Measurements from ENCODE around the gene FAM3A. TPM values are rescaled to one million over a fixed set of nuclear protein-coding genes. Genes with fewer than 3 reads are reported as not detected.

Gene FAM3A
- total and polyA plus RNA-seq, 2 of the 8 experiments (the other 6 are each of a cell fraction or from before 2014, with no cell fraction given): 16.2 to 18.6 TPM

GRCh38 chrX:154466907-154467306, 49.1 kb downstream of the FAM3A start:
- peaks cover 0 to 37% (median 7%) of the 10 kb centered on the region in 4 experiments; a peak in 6 of 8 replicates for H3K36me3 ChIP-seq (ENCODE audit: control insufficient read depth in 2 of 4, insufficient read depth in 4 of 4, low read length in 3 of 4)
- no peak for TF ChIP-seq BCL11A (IDR thresholded peaks at IDR 0.05; ENCODE audit: low read depth in 2 of 2, low read length in 2 of 2)
- no peak for TF ChIP-seq RAD21 (IDR thresholded peaks at IDR 0.05 in 1 of 2, conservative IDR thresholded peaks at IDR 0.05 in 1 of 2; ENCODE audit: low read depth in 2 of 2, low read length in 2 of 2)
- TF ChIP-seq KDM4A (IDR thresholded peaks at IDR 0.05; ENCODE audit: low read depth, low read length, severe bottlenecking): no peak
- TF ChIP-seq RFX5 (IDR thresholded peaks at IDR 0.05; ENCODE audit: borderline replicate concordance, low read depth, low read length): no peak
- TF ChIP-seq TBP (IDR thresholded peaks at IDR 0.05; ENCODE audit: low read depth, low read length): no peak
- TF ChIP-seq KDM5A (IDR thresholded peaks at IDR 0.05; ENCODE audit: low read length): no peak
- no peak for TF ChIP-seq CTBP2 (IDR thresholded peaks at IDR 0.05; ENCODE audit: borderline replicate concordance, insufficient read depth, insufficient read length, low read length)
- no peak overlapping the region for H2BK20ac ChIP-seq (ENCODE audit: low read length)
- H2AK5ac ChIP-seq (ENCODE audit: low read depth, low read length): no peak overlapping the region
- no peaks in the 10 kb centered on the region for H3K27me3 ChIP-seq (replicated peaks in 1 of 4; ENCODE audit: control insufficient read depth in 3 of 4, extremely low read depth in 1 of 4, insufficient read depth in 3 of 4, low read length in 3 of 4)
- no peak overlapping the region for H3K27ac ChIP-seq (ENCODE audit: low read depth, low read length)
- no peaks in the 10 kb centered on the region for H3K79me2 ChIP-seq (ENCODE audit: control insufficient read depth in 1 of 2, insufficient read depth in 2 of 2, low read length in 2 of 2)
- no peak overlapping the region for H4K91ac ChIP-seq (replicated peaks; ENCODE audit: insufficient read length, low read length)
- no peak overlapping the region for H3K4me3 ChIP-seq (ENCODE audit: extremely low read depth in 1 of 4, insufficient read depth in 2 of 4, low read depth in 3 of 4, low read length in 4 of 4)
- H3K9me3 ChIP-seq (ENCODE audit: insufficient read depth in 2 of 2, low read depth in 1 of 2, low read length in 1 of 2): no peaks in the 10 kb centered on the region
- no peak overlapping the region for H3K56ac ChIP-seq (replicated peaks; ENCODE audit: insufficient read length, low read depth, low read length)
- FAIRE-seq (no peak), DNase-seq (ENCODE audit: low read depth in 1 of 2, low spot score in 2 of 2) (no peak)
- no peaks in the 10 kb centered on the region for H3K23me2 ChIP-seq (ENCODE audit: low read depth, low read length)
- H4K20me1 ChIP-seq (replicated peaks in 1 of 2; ENCODE audit: control insufficient read depth in 1 of 2, insufficient read depth in 2 of 2, low read length in 2 of 2): no peaks in the 10 kb centered on the region
- no peak overlapping the region for H4K8ac ChIP-seq (ENCODE audit: extremely low read depth, insufficient read depth, low read length)
- POLR2A ChIA-PET (ENCODE audit: partially characterized antibody): interaction anchor here (1.3 kb wide), 1 partner anchor 101 kb away, joined by 3 read pairs; no protein-coding TSS in a partner anchor
- no CpG with 5 or more reads among the region's 15 CpGs for WGBS, 2 experiments (ENCODE audit: extremely low coverage in 1 of 2, insufficient coverage in 1 of 2, insufficient read length in 1 of 2, insufficient replicate concordance in 2 of 2, low coverage in 1 of 2, low lambda C conversion rate in 2 of 2, missing lambda C conversion rate in 1 of 2)
- H3K4me2 ChIP-seq (ENCODE audit: insufficient read depth in 1 of 2, low read depth in 2 of 2, low read length in 2 of 2): no peak overlapping the region
- no peaks in the 10 kb centered on the region for H3K4me1 ChIP-seq (replicated peaks in 1 of 4; ENCODE audit: control insufficient read depth in 3 of 4, insufficient read depth in 4 of 4, low read length in 3 of 4)
- no peak overlapping the region for H3K4ac ChIP-seq (replicated peaks; ENCODE audit: insufficient read length, low read depth, low read length)
- H2BK15ac ChIP-seq (ENCODE audit: low read length): no peak overlapping the region
- no peak overlapping the region for H2AFZ ChIP-seq (ENCODE audit: low read length)
- no peak overlapping the region for H2BK120ac ChIP-seq (replicated peaks; ENCODE audit: low read depth, low read length)
- CTCF ChIA-PET (ENCODE audit: partially characterized antibody): no interaction called here
- no peak overlapping the region for H4K5ac ChIP-seq (ENCODE audit: insufficient read length, low read depth, low read length)
- H3K23ac ChIP-seq (ENCODE audit: insufficient read length): no peak overlapping the region
- no peaks in the 10 kb centered on the region for H3K79me1 ChIP-seq (ENCODE audit: low read depth, low read length)
- no peak overlapping the region for H3K18ac ChIP-seq (ENCODE audit: extremely low read depth, low read length)
- H2BK5ac ChIP-seq (ENCODE audit: low read depth, low read length): no peak overlapping the region
- H2BK12ac ChIP-seq (ENCODE audit: low read depth, low read length): no peak overlapping the region
- H3K14ac ChIP-seq (ENCODE audit: insufficient read length): no peak overlapping the region
- no peak overlapping the region for H3K9ac ChIP-seq (replicated peaks in 1 of 4; ENCODE audit: extremely low read depth in 1 of 4, low read depth in 3 of 4, low read length in 3 of 4)

Measured in H1 (cell line).